SU-DHL-6 (cell line): ENCODE measurements around the gene ADPRHL1.
"Not testable (repeated sequence)": the region's sequence is repeated elsewhere in the genome, so short reads cannot be mapped to it uniquely, and the experiment has no call there.

Experiments
- H2AFZ ChIP-seq: fragments of 200-600 bp; sonication (generic); 2 replicates; pipeline ENCODE4 v1.6.1; 2014; ENCODE audit warnings: low read depth, mild to moderate bottlenecking, moderate library complexity, mixed read lengths, antibody characterized with exemption, low read length; ENCODE audit not compliant: severe bottlenecking
- H3F3A ChIP-seq: fragments of 200-600 bp; shearing (Covaris generic); 2 replicates; pipeline ENCODE4 v1.6.0; 2016; ENCODE audit warnings: antibody characterized with exemption, mild to moderate bottlenecking; ENCODE audit not compliant: insufficient read depth
- H3K27ac ChIP-seq: fragments of 200-600 bp; sonication (generic); 2 replicates; pipeline ENCODE4 v1.5.1; 2016; ENCODE audit warnings: low read depth, mild to moderate bottlenecking, low read length, moderate library complexity, mixed read lengths
- H3K27me3 ChIP-seq: fragments of 200-600 bp; sonication (generic), shearing (Covaris generic); 2 replicates; pipeline ENCODE4 v1.6.0; 2014; ENCODE audit warnings: mild to moderate bottlenecking, low read length
- H3K36me3 ChIP-seq: fragments of 200-600 bp; sonication (generic); 2 replicates; pipeline ENCODE4 v1.6.1; 2014; ENCODE audit warnings: mild to moderate bottlenecking, low read length, mixed read lengths
- H3K4me2 ChIP-seq: fragments of 300-600, 200-600 bp; shearing (Covaris generic), sonication (generic); 2 replicates; pipeline ENCODE4 v1.6.0; 2014; ENCODE audit warnings: low read length, low read depth, mild to moderate bottlenecking; ENCODE audit not compliant: poor library complexity, severe bottlenecking
- H3K4me3 ChIP-seq: fragments of 200-600 bp; sonication (generic); 2 replicates; pipeline ENCODE4 v1.5.1; 2014; ENCODE audit warnings: antibody characterized with exemption, low read length, mild to moderate bottlenecking, mixed read lengths; ENCODE audit not compliant: insufficient read depth, poor library complexity, severe bottlenecking
- H3K79me2 ChIP-seq: fragments of 200-600 bp; sonication (generic); 2 replicates; pipeline ENCODE4 v1.6.1; 2014; ENCODE audit warnings: mild to moderate bottlenecking, low read length, moderate library complexity; ENCODE audit not compliant: insufficient read depth
- H3K9ac ChIP-seq: fragments of 200-600 bp; sonication (generic); 2 replicates; pipeline ENCODE4 v1.7.0; 2014; ENCODE audit warnings: mild to moderate bottlenecking, low read length
- H3K9me2 ChIP-seq: fragments of 200-600 bp; sonication (generic); replicated peaks from 2 replicates; pipeline ENCODE4 v1.6.1; 2014; ENCODE audit warnings: low read length; ENCODE audit not compliant: insufficient read depth
- H3K9me3 ChIP-seq: fragments of 200-600 bp; sonication (generic); 2 replicates; pipeline ENCODE4 v1.6.1; 2014; ENCODE audit warnings: low read length, mixed read lengths; ENCODE audit not compliant: insufficient read depth
- H4K20me1 ChIP-seq: fragments of 200-600 bp; sonication (generic); 2 replicates; pipeline ENCODE4 v1.6.1; 2014; ENCODE audit warnings: low read depth, mild to moderate bottlenecking, antibody characterized with exemption, low read length, moderate library complexity, mixed read lengths
- CTCF ChIP-seq: fragments of 200-600 bp; sonication (generic); IDR thresholded peaks from one replicate; pipeline ENCODE4 v1.5.1; 2017; ENCODE audit warnings: antibody characterized with exemption, mild to moderate bottlenecking, low read length, moderate library complexity; ENCODE audit not compliant: insufficient read depth, poor library complexity, severe bottlenecking
- EZH2phosphoT487 ChIP-seq: fragments of 200-600 bp; sonication (generic), shearing (Covaris generic); conservative IDR thresholded peaks from 2 replicates; pipeline ENCODE4 v1.6.1; 2018; ENCODE audit warnings: mild to moderate bottlenecking, antibody characterized with exemption, low read length, moderate library complexity, mixed read lengths

ADPRHL1 gene

GRCh38 chr13:113390874-113391497, 62.3 kb downstream of the ADPRHL1 start:
- no peak overlapping the region for H3K9ac ChIP-seq

GRCh38 chr13:113389586-113389985, 63.7 kb downstream of the ADPRHL1 start:
- not testable (repeated sequence) for H3K9me2 ChIP-seq, H3K4me2 ChIP-seq, H2AFZ ChIP-seq, H3K79me2 ChIP-seq, H3K27me3 ChIP-seq, H3K36me3 ChIP-seq, H3K4me3 ChIP-seq, H3F3A ChIP-seq, H3K27ac ChIP-seq, H4K20me1 ChIP-seq, H3K9ac ChIP-seq
- H3K9me3 ChIP-seq: peaks cover 10% of the 10 kb centered on the region; the same call in 1 of the 2 replicates

More at GRCh38 chr13:113390874-113391497, 62.3 kb downstream of the ADPRHL1 start:
- H3K36me3 ChIP-seq: no peaks in the 10 kb centered on the region
- no peak overlapping the region for H2AFZ ChIP-seq
- no peaks in the 10 kb centered on the region for H4K20me1 ChIP-seq
- H3K79me2 ChIP-seq: no peaks in the 10 kb centered on the region
- peaks cover 10% of the 10 kb centered on the region; the same call in 1 of the 2 replicates for H3K9me3 ChIP-seq
- H3K27ac ChIP-seq: no peak overlapping the region
- no peak overlapping the region for H3K4me3 ChIP-seq
- no peaks in the 10 kb centered on the region for H3F3A ChIP-seq
- no peaks in the 10 kb centered on the region for H3K9me2 ChIP-seq
- H3K27me3 ChIP-seq: no peaks in the 10 kb centered on the region
- H3K4me2 ChIP-seq: no peak overlapping the region
- TF ChIP-seq CTCF (no peak), EZH2phosphoT487 (no peak)

GRCh38 chr13:113387396-113387795, 65.9 kb downstream of the ADPRHL1 start:
- no peak overlapping the region for H3K27ac ChIP-seq
- no peak overlapping the region for H3K4me3 ChIP-seq
- no peaks in the 10 kb centered on the region for H3K36me3 ChIP-seq
- H3K79me2 ChIP-seq: no peaks in the 10 kb centered on the region
- H3K9me3 ChIP-seq: peaks cover 10% of the 10 kb centered on the region; the same call in 1 of the 2 replicates
- no peak overlapping the region for H3K4me2 ChIP-seq
- H3K9ac ChIP-seq: no peak overlapping the region
- H3F3A ChIP-seq: no peaks in the 10 kb centered on the region
- no peak overlapping the region for H2AFZ ChIP-seq
- TF ChIP-seq EZH2phosphoT487: no peak
- no peak for TF ChIP-seq CTCF
- H4K20me1 ChIP-seq: no peaks in the 10 kb centered on the region
- H3K27me3 ChIP-seq: no peaks in the 10 kb centered on the region
- no peaks in the 10 kb centered on the region for H3K9me2 ChIP-seq

GRCh38 chr13:113383089-113383488, 70.2 kb downstream of the ADPRHL1 start:
- H3K79me2 ChIP-seq: no peaks in the 10 kb centered on the region
- no peaks in the 10 kb centered on the region for H3F3A ChIP-seq
- no peak overlapping the region for H3K4me3 ChIP-seq
- no peak overlapping the region for H2AFZ ChIP-seq
- H4K20me1 ChIP-seq: no peaks in the 10 kb centered on the region
- no peaks in the 10 kb centered on the region for H3K9me2 ChIP-seq
- H3K36me3 ChIP-seq: no peaks in the 10 kb centered on the region
- TF ChIP-seq EZH2phosphoT487 (no peak), CTCF (no peak)
- H3K9ac ChIP-seq: no peak overlapping the region
- no peaks in the 10 kb centered on the region for H3K27me3 ChIP-seq
- H3K9me3 ChIP-seq: peaks cover 6% of the 10 kb centered on the region; the same call in 1 of the 2 replicates
- H3K4me2 ChIP-seq: no peak overlapping the region
- no peak overlapping the region for H3K27ac ChIP-seq

GRCh38 chr13:113382542-113382941, 70.7 kb downstream of the ADPRHL1 start:
- not testable (repeated sequence) for H3K9me3 ChIP-seq, H3F3A ChIP-seq, H3K9me2 ChIP-seq, H3K36me3 ChIP-seq, H3K27me3 ChIP-seq, H2AFZ ChIP-seq, H3K27ac ChIP-seq, H3K4me2 ChIP-seq, H4K20me1 ChIP-seq, H3K9ac ChIP-seq, H3K79me2 ChIP-seq, H3K4me3 ChIP-seq
